ENCODE data around the gene ST3GAL3.

ST3GAL3 gene

DNA sequence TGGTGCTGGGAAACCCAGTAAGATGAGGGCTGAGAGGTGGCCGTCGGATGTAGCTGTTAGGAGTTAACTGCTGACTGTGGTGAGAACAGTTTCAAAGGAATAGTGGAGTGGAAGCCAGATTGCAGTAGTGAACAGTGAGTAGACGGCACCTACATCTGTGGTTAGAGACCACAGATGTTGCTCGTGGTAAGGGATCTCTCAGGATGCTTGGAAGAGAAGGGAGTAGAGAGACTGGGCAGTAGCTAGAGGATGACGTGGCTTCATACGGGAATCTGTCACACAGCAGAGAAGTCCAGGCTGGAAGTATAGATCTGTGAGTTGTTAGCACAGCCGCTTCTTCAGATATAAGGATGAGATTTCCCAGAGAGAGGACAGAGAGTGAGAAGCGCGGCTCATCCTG, 218.5 kb downstream of the ST3GAL3 start:
- DNase-seq: no peak

DNA sequence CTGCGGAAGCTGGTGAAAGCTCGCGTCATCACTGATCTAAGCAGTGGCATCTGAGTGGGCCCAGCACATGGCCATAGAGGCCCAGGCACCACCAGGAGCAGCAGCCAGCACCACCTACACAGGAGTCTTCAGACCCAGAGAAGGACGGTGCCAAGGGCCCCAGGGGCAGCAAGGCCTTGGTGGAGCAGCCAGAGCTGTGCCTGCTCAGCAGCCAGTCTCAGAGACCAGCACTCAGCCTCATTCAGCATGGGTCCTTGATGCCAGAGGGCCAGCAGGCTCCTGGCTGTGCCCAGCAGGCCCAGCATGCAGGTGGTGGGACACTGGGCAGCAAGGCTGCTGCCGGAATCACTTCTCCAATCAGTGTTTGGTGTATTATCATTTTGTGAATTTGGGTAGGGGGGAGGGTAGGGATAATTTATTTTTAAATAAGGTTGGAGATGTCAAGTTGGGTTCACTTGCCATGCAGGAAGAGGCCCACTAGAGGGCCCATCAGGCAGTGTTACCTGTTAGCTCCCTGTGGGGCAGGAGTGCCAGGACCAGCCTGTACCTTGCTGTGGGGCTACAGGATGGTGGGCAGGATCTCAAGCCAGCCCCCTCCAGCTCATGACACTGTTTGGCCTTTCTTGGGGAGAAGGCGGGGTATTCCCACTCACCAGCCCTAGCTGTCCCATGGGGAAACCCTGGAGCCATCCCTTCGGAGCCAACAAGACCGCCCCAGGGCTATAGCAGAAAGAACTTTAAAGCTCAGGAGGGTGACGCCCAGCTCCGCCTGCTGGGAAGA, 223.0 kb downstream of the ST3GAL3 start:
- DNase-seq: peak; percentile 89

DNA sequence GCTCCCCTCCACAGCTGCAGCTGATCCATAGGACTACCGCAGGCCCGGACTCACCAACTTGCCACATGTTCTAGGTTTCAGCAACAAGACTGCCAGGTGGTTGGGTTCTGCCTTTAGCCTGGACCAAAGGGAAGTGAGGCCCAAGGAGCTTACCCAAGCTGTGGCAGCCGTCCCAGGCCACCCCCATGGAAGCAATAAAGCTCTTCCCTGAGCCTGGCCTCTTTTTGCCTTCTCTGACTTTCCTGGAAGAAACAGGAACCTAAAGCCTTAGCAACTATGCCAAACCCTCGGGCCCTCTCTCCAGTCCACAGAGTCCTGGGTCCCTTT, 223.6 kb downstream of the ST3GAL3 start:
- no peak for DNase-seq

DNA sequence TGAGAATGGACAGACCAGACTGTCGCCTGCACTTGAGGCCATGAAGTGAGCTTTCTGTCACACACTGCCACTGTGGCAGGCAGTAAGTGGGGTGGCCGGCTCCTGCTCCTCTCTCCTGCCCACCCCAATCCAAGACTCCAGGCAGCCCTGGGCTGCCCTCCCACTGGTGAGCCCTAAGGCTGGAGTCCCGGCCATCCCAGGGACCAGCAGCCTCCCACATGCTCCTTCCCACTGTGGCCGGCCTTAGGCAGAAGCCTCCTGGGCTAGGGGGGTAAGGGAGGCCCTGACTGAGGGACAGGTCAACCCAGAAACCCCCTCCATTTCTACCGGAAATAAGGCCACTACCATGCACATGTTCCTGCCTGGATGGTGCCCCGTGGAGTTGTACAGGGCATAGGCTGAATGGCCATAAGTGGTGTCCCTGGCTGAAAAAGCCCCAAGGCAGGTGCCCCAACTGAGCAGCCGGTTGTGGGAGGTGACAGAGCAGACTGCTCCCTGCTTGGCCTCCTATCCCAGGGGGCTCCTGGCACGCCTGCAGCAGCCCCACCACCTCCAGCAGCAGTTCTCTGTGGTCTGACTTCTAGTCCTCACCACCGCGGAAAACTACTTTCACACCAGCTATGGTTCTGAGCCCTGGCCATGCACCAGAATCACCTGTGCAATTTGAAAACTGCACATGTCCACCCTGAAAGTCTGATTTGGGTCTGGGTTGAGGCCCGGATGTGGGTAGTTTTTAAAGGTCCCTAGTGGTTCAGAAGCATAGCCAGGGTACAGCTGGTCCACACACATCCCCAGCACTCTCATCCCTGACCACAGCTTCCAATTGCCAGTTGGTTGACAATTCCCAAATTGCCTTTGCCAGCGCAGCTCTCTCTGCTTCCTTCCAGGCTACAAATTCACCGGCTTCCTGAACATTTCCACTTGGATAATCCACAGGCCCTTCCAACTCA, 224.7 kb downstream of the ST3GAL3 start:
- DNase-seq: no peak

DNA sequence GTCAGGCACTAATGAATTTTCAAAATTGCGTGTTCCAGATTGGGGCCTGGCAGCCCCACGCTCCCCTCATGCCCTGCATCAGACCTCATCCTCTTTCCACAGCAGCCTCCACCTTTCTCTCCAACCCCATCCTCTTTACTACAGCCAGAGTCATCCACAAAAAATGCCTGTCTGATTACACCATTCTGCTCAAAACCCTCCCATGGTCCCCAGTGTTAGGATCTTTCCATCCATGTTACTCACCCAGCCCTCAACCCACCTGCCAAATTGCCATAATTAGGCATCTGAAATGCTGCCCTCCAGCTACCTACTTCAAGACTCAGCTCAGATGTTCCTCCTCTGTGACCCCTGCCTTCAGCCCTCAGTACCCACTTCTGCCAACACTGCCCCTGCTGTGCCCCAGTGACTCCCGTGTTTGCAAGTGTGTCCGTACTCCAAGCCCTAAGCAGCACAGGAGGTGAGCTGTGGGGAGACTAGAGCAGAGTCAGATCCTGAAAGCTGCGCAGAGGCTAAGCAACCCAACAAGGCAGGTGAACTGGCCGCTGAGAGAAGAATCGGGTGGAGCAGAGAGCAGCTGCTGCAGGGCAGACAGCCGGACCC, 225.6 kb downstream of the ST3GAL3 start:
- peak; percentile 39 for DNase-seq

DNA sequence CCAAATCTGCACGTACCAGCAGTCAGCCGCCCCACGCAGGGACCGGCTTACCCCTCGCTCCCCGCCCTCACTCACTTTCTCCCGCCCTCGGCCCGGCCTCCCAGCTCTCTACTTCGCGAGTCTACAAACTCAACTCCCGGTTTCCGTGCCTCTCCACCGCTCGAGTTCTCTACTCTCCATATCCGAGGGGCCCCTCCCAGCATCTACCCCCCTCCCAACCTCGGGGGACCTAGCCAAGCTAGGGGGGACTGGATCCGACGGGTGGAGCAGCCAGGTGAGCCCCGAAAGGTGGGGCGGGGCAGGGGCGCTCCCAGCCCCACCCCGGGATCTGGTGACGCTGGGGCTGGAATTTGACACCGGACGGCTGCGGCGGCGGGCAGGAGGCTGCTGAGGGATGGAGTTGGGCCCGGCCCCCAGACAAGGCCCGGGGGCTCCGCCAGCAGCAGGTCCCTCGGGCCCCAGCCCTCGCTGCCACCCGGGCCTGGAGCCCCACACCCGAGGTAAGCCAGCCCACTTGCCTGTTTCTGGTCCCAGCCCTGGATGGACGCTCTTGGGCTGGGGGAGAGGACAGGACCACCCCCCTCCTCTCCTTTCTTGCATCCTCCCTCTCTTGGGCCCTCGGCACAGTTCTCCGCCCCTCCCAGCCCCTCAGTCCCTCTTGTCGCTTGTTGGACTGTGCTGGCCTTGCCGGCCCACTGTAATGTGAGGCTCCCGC, 226.2 kb downstream of the ST3GAL3 start, which contains the start of gene ARTN:
ARTN (plus strand) TSS at position 416 of the 715 bp plus-strand sequence. CDS start 1,856 bp downstream, outside the sequence.
- no peak for DNase-seq

DNA sequence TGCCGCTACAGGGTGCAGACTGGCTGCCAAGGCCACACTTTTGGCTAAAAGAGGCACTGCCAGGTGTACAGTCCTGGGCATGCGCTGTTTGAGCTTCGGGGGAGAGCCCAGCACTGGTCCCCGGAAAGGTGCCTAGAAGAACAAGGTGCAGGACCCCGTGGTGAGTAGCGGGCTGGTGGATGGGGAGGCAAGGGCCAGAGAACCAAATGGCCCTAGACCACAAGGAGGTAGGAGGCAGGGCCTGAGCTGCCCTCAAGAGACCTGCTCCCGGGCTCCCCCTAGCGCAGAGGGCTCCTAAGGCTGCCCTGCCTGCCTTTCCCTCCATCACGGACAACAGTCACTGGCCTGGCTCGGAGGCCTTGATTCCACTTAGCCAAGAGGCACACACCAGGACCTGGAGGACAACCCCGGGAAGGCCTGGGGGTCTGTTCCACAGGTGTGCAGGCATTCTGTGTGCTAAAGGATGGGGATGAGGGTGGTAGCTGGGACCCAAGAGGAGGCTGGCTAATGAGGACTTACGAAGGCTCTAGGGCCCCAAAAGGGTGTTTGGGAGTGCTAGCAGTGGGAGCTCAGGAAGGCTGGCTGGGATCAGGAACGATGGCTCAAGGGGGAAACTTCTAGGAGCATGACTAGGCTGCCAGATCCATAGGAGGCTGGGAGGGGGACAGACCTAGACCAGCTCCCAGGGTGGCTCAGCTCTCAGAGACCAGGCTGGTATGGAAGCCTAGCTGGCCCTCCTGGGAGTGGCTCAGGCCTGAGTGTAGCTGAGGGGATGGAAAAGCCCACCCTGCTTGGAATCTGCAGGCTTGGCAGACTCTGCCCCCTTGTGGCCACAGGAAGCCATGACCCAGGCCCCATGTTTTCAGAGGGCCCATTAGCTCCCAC, 227.0 kb downstream of the ST3GAL3 start:
- DNase-seq: peak; percentile 30

DNA sequence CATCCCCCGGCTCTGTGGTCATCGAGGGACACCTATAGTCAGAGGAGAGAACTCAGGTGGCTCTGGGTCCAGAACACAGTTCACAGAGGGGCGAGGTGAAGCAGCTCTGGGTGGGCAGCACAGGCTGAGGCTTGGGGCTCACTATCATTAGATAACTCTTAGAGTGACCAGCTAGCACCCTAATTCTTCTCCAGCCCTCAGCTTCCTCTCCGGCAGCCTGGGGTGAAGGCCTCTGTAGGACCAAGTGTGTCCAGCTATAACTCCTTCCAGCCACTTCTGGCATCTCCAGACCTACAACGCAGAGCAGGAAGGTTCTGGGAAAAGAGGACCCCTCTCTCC, 227.6 kb downstream of the ST3GAL3 start:
- DNase-seq: no peak

DNA sequence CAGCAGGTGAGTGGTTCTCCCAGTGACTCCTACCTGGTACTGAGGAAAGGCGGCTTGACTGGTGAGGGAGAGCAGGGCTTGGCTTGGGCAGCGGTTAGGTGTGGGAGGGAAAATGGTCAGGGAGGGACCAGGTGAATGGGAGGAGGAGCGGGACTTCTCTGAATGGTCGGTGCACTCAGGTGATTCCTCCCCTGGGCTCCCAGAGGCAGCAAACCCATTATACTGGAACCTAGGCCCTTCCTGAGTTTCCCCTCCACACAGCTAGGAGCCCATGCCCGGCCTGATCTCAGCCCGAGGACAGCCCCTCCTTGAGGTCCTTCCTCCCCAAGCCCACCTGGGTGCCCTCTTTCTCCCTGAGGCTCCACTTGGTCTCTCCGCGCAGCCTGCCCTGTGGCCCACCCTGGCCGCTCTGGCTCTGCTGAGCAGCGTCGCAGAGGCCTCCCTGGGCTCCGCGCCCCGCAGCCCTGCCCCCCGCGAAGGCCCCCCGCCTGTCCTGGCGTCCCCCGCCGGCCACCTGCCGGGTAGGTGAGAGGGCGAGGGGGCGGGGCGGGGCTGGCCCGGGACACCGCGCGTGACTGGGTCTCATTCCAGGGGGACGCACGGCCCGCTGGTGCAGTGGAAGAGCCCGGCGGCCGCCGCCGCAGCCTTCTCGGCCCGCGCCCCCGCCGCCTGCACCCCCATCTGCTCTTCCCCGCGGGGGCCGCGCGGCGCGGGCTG, 228.5 kb downstream of the ST3GAL3 start:
- no peak for DNase-seq

DNA sequence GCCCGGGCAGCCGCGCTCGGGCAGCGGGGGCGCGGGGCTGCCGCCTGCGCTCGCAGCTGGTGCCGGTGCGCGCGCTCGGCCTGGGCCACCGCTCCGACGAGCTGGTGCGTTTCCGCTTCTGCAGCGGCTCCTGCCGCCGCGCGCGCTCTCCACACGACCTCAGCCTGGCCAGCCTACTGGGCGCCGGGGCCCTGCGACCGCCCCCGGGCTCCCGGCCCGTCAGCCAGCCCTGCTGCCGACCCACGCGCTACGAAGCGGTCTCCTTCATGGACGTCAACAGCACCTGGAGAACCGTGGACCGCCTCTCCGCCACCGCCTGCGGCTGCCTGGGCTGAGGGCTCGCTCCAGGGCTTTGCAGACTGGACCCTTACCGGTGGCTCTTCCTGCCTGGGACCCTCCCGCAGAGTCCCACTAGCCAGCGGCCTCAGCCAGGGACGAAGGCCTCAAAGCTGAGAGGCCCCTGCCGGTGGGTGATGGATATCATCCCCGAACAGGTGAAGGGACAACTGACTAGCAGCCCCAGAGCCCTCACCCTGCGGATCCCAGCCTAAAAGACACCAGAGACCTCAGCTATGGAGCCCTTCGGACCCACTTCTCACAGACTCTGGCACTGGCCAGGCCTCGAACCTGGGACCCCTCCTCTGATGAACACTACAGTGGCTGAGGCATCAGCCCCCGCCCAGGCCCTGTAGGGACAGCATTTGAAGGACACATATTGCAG, 229.3 kb downstream of the ST3GAL3 start:
- no peak for DNase-seq

DNA sequence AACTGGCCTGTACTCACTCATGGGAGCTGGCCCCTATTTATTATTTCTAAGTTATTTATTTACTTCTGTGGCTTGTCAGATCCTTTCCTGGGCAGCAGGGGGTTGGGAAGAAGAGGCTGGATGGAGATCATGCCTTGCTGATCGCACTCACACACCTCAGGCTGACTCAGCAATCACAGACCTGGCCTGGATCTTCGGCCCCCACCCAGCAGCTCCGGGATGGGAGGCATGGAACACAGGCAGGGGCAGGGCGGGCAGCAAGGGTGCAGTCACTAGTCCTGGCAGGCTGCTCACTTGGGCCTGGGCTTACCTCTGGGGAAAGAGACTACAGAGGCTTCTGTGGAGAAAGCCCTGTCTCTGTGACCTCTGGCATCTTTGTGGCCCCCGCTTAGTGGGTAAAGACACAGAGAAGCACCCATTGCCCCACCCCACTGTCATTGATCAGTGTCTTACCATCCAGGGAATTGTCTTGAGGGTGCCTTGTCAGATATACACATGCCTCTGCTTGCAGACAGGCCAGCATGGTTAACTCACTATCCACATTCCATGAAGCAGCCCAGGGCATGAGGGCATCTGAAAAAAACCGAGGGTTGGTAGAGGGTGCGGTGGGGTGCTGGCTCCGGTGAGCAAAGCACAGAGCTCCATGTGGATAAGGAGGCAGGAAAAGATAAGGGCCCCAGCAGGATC, 230.0 kb downstream of the ST3GAL3 start:
- no peak for DNase-seq

DNA sequence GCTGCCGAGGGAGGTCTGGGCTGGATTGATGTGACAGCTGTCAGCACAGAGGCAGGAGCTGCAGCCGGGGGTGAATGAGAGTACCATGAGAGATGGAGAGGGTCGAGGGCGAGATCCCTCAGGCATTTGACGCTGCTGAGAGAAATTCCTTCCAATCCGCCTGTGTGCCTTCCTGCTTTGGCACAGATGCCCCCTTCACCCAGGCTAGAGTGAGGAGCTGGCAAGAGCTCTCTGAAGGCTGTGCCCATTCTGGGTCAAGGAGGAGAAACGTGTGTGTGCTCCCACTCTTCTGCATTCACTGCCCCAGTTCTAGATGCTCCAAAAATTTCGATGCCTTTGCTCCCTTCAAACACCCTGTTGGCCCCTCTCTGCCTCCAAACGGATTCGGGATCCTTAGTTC, 231.0 kb downstream of the ST3GAL3 start:
- DNase-seq: no peak

DNA sequence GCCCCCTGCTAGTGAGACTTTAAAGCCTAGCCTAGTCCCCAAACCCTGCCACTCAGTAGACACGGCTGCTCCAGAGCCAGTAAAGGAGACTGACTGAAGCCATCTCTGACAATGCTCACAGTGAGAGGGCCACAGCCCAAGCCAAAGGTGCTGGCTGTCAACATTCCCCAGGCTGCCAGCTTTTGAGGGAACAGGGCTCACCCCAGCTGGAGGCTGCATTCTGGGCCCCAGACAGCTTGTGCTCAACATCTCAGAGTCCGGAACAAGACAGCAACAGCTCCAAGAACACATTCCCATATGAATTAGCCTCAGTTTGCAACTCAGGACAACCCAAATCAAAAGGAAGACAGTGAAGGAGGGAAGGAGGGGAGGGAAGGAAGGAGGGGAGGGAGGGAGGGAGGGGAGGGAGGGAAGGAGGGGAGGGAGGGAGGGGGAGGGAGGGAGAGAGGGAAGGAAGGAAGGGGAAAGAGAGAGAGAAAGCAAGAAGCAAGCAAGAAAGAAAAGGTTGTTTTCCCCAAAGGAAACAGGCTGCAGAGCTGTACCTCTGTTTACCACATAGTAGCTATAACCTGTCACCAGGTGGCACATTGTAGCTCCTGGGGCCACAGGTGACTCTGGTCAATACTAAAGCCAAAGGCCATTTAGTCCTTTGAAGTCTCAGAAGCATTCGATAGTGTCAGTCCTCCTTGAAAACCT, 231.7 kb downstream of the ST3GAL3 start:
- no peak for DNase-seq

DNA sequence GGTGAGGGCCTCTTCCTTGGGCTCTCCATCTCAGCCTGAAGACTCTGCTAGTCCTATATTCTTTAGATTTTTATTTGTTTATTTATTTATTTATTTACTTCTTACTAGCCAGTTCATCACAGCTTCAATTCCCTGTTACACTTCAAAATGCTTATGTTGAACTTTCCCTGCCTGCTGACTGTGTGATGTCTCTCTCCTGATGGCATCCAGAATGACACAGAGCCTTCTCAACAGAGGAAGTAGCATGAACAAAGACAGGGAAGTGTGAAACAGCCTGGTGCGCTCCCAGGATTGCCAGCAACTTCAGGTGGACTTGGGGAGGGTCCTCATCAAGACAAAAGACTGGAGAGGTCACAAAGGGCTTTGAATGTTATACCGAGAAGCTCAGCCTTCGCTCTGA, 235.1 kb downstream of the ST3GAL3 start:
- DNase-seq: no peak

DNA sequence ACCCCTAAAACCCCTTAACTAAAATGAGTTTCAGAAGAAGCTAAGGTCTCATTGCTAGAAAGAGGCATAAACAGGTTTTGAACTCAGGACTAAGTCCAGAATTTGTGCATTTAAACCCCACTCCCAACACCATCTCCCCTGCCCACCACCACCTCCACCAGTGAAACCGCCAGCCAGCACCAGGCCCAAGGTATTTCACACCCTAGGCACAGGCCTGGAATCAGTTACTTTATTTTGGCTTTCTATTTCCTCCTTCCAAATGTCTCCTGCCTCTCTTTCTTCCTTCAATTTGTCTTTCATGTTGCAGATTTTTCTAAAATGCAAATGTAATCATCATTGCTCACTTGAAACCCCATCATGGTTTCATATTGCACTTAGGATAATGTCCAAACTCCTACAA, 237.5 kb downstream of the ST3GAL3 start:
- DNase-seq: no peak

DNA sequence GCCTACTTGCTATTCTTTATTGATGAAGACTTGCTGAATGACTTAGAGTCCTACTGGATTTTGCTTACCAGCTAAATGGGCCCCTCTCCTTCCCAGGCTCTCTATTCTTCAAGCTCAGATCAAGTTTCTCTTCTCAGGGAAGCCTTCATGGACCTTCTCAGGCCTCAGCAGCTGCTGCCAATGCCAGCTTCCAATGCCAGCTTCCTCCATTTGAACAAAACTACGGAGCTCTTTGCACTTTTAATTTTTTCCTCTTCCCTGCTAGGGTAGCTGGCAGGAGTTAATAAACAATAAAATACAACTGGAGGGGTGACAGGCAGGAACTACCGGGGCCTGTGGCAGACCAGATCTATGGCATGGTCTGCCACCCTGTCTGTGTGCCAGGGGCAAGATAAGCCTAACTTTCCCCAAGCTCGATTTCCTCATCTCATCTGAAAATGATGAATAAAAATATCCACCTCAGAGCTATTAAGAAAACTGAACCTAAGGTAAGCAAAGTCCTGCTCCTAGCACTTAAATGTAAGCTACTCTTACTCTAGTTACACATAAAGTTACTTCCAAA, 238.4 kb downstream of the ST3GAL3 start:
- DNase-seq: no peak

DNA sequence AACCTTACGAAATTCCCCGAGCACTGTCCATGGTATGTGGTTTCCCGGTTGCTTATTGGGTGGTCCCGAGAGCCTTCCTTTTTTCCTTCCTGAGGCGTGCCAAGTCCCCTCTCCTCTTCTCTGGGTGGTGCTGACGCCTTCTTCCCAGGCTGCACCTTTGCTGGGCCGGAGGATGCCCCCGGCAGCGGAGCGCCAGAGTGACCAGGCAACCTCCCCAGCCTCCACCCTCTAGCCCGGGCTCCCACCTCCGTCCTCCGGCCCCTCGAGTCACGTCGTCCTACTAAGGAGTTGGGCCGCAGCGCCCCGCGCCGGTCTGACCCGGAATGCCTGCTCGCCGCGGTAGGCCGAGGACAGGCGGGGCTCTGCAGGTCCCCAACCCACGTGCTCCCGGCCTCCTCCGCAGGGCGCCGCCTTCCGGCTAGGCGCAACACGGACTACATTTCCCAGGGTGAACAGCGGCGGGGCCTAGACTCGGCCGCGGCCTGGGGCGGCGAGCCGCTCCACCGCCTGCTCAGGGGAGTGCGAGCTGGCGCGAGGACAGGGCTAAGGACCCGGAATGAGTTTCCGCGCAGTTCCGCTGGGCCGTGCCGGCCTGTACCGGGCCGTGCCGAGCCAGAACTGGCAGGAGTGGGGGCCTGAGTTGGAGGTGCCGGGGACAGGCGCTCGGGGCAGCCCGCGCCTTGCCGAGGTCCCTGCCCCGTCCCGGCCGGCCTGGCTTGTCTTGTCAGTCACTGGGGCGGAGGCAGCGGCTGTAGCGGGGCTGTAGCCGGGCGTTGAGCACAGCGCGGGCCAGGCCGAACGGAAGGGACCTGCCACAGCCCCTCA, 239.1 kb downstream of the ST3GAL3 start, which contains the start of gene IPO13:
IPO13 (plus strand) TSS at position 715 of the 825 bp plus-strand sequence. CDS start 651 bp downstream, outside the sequence.
- DNase-seq: peak; percentile 96

Measured in T1000 (cell line).